ENCODE results near the gene FSIP1. TPM values are rescaled to one million over a fixed set of nuclear protein-coding genes. Genes with fewer than 3 reads are reported as not detected.

Gene FSIP1
- total and polyA plus RNA-seq, 9 of the 15 experiments (the other 6 are each of a cell fraction or from before 2014, with no cell fraction given), result 0.07 to 0.51 (median 0.29) TPM

DNA sequence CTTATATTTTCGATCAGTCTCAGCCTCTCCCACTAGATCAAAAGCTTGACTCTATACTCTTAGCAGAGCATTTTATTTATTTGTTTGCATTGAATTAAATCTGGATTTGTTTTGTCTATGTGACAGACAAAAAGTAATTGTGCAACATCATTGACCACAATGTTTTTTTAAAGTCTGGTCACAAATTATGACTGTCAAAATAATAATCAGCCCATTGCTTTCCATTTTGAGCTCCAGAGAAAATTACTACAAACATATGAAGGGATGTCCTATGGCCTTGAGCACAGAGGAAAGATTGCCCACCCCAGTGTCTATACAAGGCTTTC is 82.3 kb downstream of the FSIP1 start:
- TF ChIP-seq PBX2 (CRISPR knock-in tag; IDR thresholded peaks at IDR 0.05; ENCODE audit: low read depth) (no peak), PBX2 (tag; conservative IDR thresholded peaks at IDR 0.05; ENCODE audit: low read depth) (peak; percentile 49; the same call in 1 of the 2 replicates), TBP (optimal IDR thresholded peaks at IDR 0.05; ENCODE audit: low read depth, low read length) (no peak), MAFK (IDR thresholded peaks at IDR 0.05; ENCODE audit: low read length) (no peak), RBM17 (IDR thresholded peaks at IDR 0.05; ENCODE audit: borderline replicate concordance, low read depth, low read length) (no peak), ARID1B (IDR thresholded peaks at IDR 0.05) (no peak), KDM1A (IDR thresholded peaks at IDR 0.05) (0 out of 4 replicates have a peak, but pooled peaks have one; percentile 30 to 52), CEBPG (CRISPR knock-in tag; IDR thresholded peaks at IDR 0.05) (no peak), CEBPG (tag; conservative IDR thresholded peaks at IDR 0.05 in 1 of 2, IDR thresholded peaks at IDR 0.05 in 1 of 2) (peak; percentile 62 to 88), MEIS2 (IDR thresholded peaks at IDR 0.05; ENCODE audit: partially characterized antibody) (peak; percentile 67), ZNF212 (CRISPR knock-in tag; IDR thresholded peaks at IDR 0.05) (no peak), CEBPB (tag; IDR thresholded peaks at IDR 0.05) (peak; percentile 84; the same call in 1 of the 2 replicates)
- TF ChIP-seq, protein P1, sequence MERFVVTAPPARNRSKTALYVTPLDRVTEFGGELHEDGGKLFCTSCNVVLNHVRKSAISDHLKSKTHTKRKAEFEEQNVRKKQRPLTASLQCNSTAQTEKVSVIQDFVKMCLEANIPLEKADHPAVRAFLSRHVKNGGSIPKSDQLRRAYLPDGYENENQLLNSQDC (CRISPR knock-in tag; IDR thresholded peaks at IDR 0.05), result no peak
- TF ChIP-seq, protein P2, sequence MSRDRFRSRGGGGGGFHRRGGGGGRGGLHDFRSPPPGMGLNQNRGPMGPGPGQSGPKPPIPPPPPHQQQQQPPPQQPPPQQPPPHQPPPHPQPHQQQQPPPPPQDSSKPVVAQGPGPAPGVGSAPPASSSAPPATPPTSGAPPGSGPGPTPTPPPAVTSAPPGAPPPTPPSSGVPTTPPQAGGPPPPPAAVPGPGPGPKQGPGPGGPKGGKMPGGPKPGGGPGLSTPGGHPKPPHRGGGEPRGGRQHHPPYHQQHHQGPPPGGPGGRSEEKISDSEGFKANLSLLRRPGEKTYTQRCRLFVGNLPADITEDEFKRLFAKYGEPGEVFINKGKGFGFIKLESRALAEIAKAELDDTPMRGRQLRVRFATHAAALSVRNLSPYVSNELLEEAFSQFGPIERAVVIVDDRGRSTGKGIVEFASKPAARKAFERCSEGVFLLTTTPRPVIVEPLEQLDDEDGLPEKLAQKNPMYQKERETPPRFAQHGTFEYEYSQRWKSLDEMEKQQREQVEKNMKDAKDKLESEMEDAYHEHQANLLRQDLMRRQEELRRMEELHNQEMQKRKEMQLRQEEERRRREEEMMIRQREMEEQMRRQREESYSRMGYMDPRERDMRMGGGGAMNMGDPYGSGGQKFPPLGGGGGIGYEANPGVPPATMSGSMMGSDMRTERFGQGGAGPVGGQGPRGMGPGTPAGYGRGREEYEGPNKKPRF (IDR thresholded peaks at IDR 0.05; ENCODE audit: low read depth, low read length), result no peak
- no peaks in the 10 kb centered on the region for H3K9me1 ChIP-seq (ENCODE audit: control insufficient read depth, insufficient read depth, low read length)
- DNase-seq (ENCODE audit: extremely low read depth in 1 of 4, low spot score in 3 of 4), result no peak
- WGBS (ENCODE audit: insufficient coverage, low coverage, missing lambda C conversion rate), result 78% methylated on average over 1 of the region's 1 CpG
- ATAC-seq, result no peak
- intact Hi-C loops (cut with micrococcal nuclease), result no loop called here
- no peaks in the 10 kb centered on the region for H3K36me3 ChIP-seq (ENCODE audit: control insufficient read depth, insufficient read depth, low read length)
- CTCF ChIA-PET (ENCODE audit: low intra/inter-chr PET ratio), result no interaction called here
- no peaks in the 10 kb centered on the region for H3K79me2 ChIP-seq (ENCODE audit: control insufficient read depth, insufficient read depth, low read length)
- no TSS peak for BruUV-seq (replicated peaks)
- no peak overlapping the region for H3K9ac ChIP-seq (ENCODE audit: insufficient read depth in 1 of 2, low read depth in 2 of 2, low read length in 2 of 2)
- H3K27me3 ChIP-seq (ENCODE audit: control insufficient read depth in 2 of 2, insufficient read depth in 2 of 2, low read length in 2 of 2), result no peaks in the 10 kb centered on the region
- no peak for FAIRE-seq
- POLR2A ChIA-PET, result interaction anchor here (0.6 to 3.0 kb wide), 2 partner anchors 12 to 437 kb away, joined by 4 to 9 read pairs; no protein-coding TSS in a partner anchor
- peak overlapping the region; percentile 77 for H2AFZ ChIP-seq (ENCODE audit: low read depth, low read length)
- H3K9me3 ChIP-seq (replicated peaks; ENCODE audit: control insufficient read depth, insufficient read depth, low read depth, low read length), result 0 out of 2 replicates have a peak, but pooled peaks cover 3% of the 10 kb centered on the region
- peak overlapping the region; percentile 80; the same call in 1 of the 3 replicates for H3K27ac ChIP-seq (ENCODE audit: extremely low read depth, low read depth, low read length)
- in situ Hi-C loops (cut with MboI), result no loop called here
- peaks cover 14 to 38% of the 10 kb centered on the region in 2 experiments for H3K4me1 ChIP-seq (replicated peaks in 1 of 2; ENCODE audit: control insufficient read depth in 2 of 2, insufficient read depth in 2 of 2, low read length in 2 of 2)
- no peak overlapping the region for H3K4me3 ChIP-seq
- no peak overlapping the region for H3K4me2 ChIP-seq (ENCODE audit: insufficient read depth, low read length)
- H4K20me1 ChIP-seq (replicated peaks; ENCODE audit: control insufficient read depth, insufficient read depth, low read length), result no peaks in the 10 kb centered on the region

Data from K562 (cell line).